ENCODE data around the gene LRMDA.

DNA sequence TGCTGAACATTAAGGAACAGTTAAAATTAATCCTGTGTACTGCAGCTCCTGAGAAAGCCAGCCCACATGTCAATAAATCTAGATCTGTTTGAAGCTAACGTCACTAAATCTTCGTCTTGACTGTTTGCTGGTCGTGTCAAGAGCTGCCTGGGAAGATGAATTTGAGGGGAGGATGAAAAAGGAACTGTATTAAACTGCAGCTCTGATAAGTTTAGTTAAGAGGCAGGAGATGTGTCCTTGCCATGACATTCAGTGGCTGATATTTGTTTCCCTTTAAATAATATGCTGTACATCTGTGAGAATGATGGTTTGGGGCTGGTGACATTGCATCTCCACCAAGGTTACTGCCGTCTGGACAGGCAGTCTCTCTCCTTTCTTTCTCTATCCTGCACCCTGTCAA is 435.3 kb downstream of the LRMDA start:
- TF ChIP-seq, protein P1, sequence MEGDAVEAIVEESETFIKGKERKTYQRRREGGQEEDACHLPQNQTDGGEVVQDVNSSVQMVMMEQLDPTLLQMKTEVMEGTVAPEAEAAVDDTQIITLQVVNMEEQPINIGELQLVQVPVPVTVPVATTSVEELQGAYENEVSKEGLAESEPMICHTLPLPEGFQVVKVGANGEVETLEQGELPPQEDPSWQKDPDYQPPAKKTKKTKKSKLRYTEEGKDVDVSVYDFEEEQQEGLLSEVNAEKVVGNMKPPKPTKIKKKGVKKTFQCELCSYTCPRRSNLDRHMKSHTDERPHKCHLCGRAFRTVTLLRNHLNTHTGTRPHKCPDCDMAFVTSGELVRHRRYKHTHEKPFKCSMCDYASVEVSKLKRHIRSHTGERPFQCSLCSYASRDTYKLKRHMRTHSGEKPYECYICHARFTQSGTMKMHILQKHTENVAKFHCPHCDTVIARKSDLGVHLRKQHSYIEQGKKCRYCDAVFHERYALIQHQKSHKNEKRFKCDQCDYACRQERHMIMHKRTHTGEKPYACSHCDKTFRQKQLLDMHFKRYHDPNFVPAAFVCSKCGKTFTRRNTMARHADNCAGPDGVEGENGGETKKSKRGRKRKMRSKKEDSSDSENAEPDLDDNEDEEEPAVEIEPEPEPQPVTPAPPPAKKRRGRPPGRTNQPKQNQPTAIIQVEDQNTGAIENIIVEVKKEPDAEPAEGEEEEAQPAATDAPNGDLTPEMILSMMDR (conservative IDR thresholded peaks at IDR 0.05; ENCODE audit: low read length) = no peak
- no peak for TF ChIP-seq EZH2phosphoT487 (IDR thresholded peaks at IDR 0.05; ENCODE audit: borderline replicate concordance)

Data from Loucy (cell line).